GM12864 (cell line): ENCODE data around the gene ACAD8.
"Not testable (repeated sequence)": the region's sequence is repeated elsewhere in the genome, so short reads cannot be mapped to it uniquely, and the experiment has no call there.

Source experiments
- DNase-seq: peaks from one replicate; pipeline ENCODE4 v3.0.0-alpha.2; 2011; ENCODE audit warnings: low read depth
- H3K4me3 ChIP-seq: 2 replicates; pipeline ENCODE4 v1.5.1; 2011; ENCODE audit warnings: mild to moderate bottlenecking, low read depth, low read length, control low read depth
- TF ChIP-seq, protein P1 (sequence below): IDR thresholded peaks from 2 replicates; pipeline ENCODE4 v1.5.1; 2011; ENCODE audit warnings: low read depth, mild to moderate bottlenecking, moderate library complexity, low read length, control low read depth, inconsistent platforms; ENCODE audit errors: missing control alignments

ACAD8 gene

DNA sequence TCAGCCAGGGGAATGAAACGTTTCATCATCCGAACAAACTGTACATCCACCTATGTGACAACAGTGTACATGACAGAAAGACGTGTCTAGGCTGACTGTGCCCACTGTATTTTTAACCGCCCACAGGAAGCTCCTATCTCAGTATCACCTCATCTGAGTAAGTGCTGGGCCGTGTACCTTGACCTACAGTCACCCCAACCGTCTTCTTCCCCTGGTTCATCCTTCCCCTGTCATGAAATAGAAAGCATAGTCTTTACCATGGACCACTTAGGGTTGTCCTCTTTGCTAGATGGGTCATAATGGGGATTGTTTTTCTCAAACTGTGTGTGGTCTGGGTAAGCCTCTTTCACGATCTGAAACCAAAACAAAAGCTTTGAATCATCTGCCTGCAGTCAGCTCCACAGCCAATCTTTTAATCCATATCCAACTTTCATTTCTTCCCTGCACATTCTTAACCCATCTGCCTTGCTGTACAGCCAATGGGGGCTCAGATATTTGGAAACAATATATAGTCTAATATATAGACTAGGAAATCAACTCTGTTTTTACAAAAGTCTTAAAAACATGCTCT lies 4.4 kb upstream of the ACAD8 start:
- no peak for DNase-seq
- TF ChIP-seq, protein P1, sequence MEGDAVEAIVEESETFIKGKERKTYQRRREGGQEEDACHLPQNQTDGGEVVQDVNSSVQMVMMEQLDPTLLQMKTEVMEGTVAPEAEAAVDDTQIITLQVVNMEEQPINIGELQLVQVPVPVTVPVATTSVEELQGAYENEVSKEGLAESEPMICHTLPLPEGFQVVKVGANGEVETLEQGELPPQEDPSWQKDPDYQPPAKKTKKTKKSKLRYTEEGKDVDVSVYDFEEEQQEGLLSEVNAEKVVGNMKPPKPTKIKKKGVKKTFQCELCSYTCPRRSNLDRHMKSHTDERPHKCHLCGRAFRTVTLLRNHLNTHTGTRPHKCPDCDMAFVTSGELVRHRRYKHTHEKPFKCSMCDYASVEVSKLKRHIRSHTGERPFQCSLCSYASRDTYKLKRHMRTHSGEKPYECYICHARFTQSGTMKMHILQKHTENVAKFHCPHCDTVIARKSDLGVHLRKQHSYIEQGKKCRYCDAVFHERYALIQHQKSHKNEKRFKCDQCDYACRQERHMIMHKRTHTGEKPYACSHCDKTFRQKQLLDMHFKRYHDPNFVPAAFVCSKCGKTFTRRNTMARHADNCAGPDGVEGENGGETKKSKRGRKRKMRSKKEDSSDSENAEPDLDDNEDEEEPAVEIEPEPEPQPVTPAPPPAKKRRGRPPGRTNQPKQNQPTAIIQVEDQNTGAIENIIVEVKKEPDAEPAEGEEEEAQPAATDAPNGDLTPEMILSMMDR: no peak
- H3K4me3 ChIP-seq: no peak overlapping the region

DNA sequence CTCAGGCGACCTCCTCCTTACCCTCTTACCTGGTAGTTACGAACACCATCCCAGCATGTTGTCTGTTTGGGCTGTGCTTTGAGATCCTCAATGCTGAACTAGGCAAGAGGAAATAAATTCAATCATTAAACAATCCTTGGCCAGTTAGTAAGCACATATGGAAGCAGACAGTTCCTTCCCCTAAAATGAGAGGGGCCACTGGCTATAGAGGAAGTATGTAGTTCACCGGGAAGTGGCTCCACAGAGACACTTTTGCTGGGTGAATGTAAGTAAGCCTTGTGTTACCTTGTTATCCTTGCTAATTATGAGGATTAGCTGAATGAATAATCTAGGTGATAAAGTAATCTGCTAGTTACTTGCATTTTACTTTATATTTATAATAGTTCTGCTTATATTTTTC lies 3.1 kb upstream of the ACAD8 start:
- DNase-seq: no peak
- TF ChIP-seq, protein P1: no peak
- H3K4me3 ChIP-seq: no peak overlapping the region

DNA sequence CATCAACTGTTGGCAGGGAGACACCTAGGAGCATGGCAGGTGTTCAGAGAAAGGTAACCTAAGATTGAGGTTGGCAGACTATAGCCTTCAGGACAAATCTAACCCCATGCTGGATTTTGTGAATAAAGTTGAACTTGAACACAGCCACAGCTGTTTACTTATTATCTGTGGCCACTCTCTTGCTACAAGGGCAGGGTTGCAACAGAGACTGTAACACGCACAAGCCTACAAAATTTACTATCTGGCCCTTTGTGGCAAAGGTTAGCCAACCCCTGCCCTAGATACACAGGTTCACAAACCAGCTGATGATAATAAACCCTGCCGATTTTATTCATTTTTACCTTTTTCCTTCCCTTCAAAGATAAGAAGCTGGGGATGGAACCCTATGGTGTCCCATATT lies 2.7 kb upstream of the ACAD8 start:
- TF ChIP-seq, protein P1: no peak
- DNase-seq: no peak
- no peak overlapping the region for H3K4me3 ChIP-seq

DNA sequence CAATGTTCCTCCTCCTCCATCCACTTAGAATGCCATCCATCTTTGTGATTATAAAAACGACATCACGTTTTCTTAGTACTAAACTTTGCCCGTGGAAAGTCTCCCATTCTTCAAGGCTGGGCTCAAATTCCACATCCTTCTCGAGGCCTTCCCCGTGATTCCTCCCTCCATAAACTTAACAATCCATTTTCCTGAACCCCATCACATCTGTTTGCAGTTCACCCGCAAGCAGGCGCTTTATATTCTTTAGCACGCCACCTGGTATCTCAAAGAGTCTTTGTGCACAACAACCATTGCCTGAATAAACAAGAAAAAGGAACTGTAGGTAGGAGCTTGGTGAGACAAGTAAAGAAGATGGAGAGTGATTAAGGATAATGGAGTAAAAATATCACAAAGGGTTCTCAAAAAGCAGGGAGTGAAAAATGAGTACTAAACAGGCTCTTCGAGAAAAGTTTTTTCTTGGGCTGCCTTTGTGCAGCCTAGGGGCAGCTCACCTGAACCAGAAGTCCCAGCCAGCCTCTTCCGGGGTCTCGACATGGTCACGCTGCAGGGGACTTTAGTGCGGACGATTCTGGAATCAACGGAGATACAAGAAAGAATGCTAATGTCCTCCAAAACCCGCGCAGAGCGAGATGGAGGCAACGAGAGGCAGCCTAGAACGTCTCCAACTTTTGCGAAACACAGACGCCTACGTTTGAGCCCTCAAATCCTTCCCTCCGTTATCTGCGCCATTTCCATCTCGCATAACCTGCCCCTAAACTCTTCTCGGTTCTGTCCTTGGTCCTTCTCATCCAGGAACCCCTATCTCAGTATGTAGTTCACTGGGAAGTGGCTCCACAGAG lies 801 bp upstream of the ACAD8 start:
- DNase-seq: no peak
- H3K4me3 ChIP-seq: peak overlapping the region; percentile 62
- TF ChIP-seq, protein P1: no peak

DNA sequence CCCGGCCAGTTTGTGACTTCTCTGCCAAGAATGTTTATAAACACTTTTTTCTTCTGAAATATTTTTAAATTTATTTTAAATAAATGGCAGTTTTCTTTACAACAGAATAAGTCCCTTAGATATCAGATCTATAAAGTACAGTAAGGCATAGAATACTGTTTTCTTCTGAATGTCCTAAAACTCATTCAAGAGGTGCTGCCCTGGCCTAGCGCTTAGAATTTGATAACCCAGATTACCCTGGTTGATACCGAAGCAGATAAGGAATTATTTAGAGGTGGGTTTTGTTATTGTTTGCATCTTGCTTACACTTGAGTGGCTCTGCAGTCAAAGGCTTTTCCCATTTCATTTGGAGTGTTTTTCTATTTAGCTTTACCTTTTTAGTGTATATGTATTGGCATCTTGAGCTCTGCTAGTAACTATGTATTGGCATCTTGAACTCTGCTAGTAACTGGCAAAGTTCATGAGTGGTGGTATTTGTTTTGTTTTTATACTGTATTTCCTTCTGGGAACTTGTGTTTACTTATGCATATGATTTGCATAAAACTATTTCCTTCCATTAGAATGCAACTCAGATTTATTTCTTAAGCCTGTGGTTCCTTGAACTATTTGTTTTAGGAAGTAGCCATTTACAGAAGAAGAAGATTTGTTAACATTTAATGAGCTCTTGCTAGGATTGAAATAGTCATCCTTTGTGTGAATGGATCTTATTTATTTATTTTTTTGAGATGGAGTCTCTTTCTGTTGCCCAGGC lies 1.2 kb downstream of the ACAD8 start:
- DNase-seq: no peak
- TF ChIP-seq, protein P1: no peak
- peak overlapping the region; percentile 62; the same call in 1 of the 2 replicates for H3K4me3 ChIP-seq

DNA sequence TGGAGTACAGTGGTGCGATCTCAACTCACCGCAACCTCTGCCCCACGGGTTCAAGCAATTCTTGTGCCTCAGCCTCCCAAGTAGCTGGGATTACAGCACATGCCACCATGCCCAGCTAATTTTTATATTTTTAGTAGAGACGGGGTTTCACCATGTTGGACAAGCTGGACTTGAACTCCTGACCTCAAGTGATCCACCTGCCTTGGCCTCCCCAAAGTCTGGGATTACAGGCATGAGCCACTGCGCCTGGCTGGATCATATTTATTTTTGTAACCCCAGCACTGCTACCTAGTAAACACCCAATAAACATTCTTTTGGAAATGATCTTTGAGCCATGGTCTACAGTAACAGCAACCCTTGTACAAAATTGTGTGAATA lies 1.8 kb downstream of the ACAD8 start:
- not testable (repeated sequence) for DNase-seq, H3K4me3 ChIP-seq

DNA sequence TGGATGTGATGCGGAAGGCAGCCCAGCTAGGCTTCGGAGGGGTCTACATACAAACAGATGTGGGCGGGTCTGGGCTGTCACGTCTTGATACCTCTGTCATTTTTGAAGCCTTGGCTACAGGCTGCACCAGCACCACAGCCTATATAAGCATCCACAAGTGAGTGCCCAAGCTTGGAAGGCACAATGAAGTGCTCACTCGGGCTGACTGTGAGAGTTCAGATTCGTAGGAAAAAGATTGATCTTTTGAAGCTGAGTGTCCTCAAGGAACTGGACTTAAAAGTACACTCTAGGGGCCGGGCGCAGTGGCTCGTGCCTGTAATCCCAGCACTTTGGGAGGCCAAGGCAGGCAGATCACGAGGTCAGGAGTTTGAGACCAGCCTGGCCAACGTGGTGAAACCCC lies 3.7 kb downstream of the ACAD8 start:
- H3K4me3 ChIP-seq: no peak overlapping the region
- TF ChIP-seq, protein P1: no peak
- no peak for DNase-seq
